GM12878 (cell line): ENCODE data around the gene TMEM198. TPM values are rescaled to one million over a fixed set of nuclear protein-coding genes. Genes with fewer than 3 reads are reported as not detected.

Experiments
- CEBPZ ChIP-seq: fragments of 150-350 bp; IDR thresholded peaks from 2 replicates; pipeline ENCODE4 v1.6.1; 2016; ENCODE audit warnings: low read depth, low read length
- EZH2 ChIP-seq: IDR thresholded peaks from 2 replicates; pipeline ENCODE4 v1.6.1; 2012; ENCODE audit warnings: low read depth, mild to moderate bottlenecking, control low read depth, inconsistent platforms, low read length, borderline replicate concordance; ENCODE audit not compliant: control insufficient read depth
- NBN ChIP-seq: fragments of 450-650 bp; IDR thresholded peaks from 2 replicates; pipeline ENCODE4 v1.6.1; 2016
- NKRF ChIP-seq: fragments of 450-650 bp; conservative IDR thresholded peaks from 2 replicates; pipeline ENCODE4 v1.6.1; 2017; ENCODE audit warnings: mild to moderate bottlenecking, moderate library complexity
- NRF1 ChIP-seq: conservative IDR thresholded peaks from 2 replicates; pipeline ENCODE4 v1.6.1; 2011; ENCODE audit warnings: mild to moderate bottlenecking, low read depth, low read length, improper control_type of control experiment
- RAD51 ChIP-seq: fragments of 450-650 bp; IDR thresholded peaks from 2 replicates; pipeline ENCODE4 v1.6.1; 2016; ENCODE audit warnings: moderate library complexity, mild to moderate bottlenecking, inconsistent platforms
- REST ChIP-seq: IDR thresholded peaks from 2 replicates; pipeline ENCODE4 v1.6.1; 2012; ENCODE audit warnings: mild to moderate bottlenecking, low read depth, low read length
- SMARCA5 ChIP-seq: fragments of 450-650 bp; IDR thresholded peaks from 2 replicates; pipeline ENCODE4 v1.6.1; 2017; ENCODE audit warnings: mild to moderate bottlenecking
- YBX1 ChIP-seq: fragments of 450-650 bp; IDR thresholded peaks from 2 replicates; pipeline ENCODE4 v1.6.1; 2016; ENCODE audit warnings: antibody characterized with exemption
- ZBTB4 ChIP-seq: fragments of 450-650 bp; formaldehyde crosslinking; IDR thresholded peaks from 2 replicates; pipeline ENCODE4 v1.4.0; 2022; ENCODE audit warnings: mild to moderate bottlenecking, moderate library complexity
- polyA plus RNA-seq, 11 experiments: library from polyadenylated mRNA; depleted of rRNA in 4 of 11; unstranded in 6 of 11; stranded (reverse) in 5 of 11; fragments of >200 nt; fragmentation: Nextera tagmentation in 4 of 11; fragmentation: Illumina TruSeq in 1 of 11; extraction: Ambion mirVana in 4 of 11; extraction: Trizol in 1 of 11; gene quantifications; 1 replicate in 1 of 11; 2 replicates in 10 of 11; pipeline versions ENCODE4 v1.2.1 to v1.2.3, GENCODE V29; 2011 to 2016; ENCODE audit warnings: inconsistent platforms in 2 of 11, missing spikeins in 2 of 11, low read depth in 1 of 11
- total RNA-seq, 4 experiments: library from RNA; depleted of rRNA in 3 of 4; stranded (reverse); fragments of >200 nt in 3 of 4; fragmentation: Illumina TruSeq in 1 of 4; extraction: Trizol in 1 of 4; gene quantifications; 2 replicates each; pipeline versions ENCODE4 v1.2.1 to v1.2.3, GENCODE V29; 2013 to 2021
- TF ChIP-seq, protein P1 (sequence below): IDR thresholded peaks from 2 replicates; pipeline ENCODE4 v1.6.1; 2011; ENCODE audit warnings: low read depth, mild to moderate bottlenecking, low read length, moderate library complexity, borderline replicate concordance; ENCODE audit errors: extremely low read depth

Gene TMEM198
- total and polyA plus RNA-seq, 10 of the 15 experiments (the other 5 are each of a cell fraction or from before 2014, with no cell fraction given): 0.16 to 1.2 (median 0.65) TPM; not detected in 2

DNA sequence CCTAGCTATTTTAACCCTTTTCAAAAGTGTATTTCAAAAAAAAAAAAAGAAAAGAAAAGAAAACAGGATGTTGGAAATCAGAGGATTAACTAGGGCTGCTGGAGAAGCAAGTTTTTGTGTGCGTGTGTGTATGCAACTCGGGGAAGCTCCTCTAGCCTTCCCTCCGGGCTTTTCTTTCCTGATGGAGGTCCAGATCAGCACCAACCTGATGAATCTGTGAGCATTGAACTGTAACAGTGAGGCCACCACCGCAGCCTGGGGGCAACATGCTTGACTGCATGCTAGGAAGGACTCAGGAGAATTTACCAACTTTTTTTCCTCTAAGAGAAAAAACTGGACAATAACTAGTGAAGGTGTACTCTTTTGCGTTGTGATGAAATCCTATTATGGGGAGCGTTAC, 25.2 kb downstream of the TMEM198 start (continued):
- TF ChIP-seq NKRF: no peak
- TF ChIP-seq EZH2: no peak
- TF ChIP-seq CEBPZ: no peak
- no peak for TF ChIP-seq ZBTB4
- TF ChIP-seq, protein P1, sequence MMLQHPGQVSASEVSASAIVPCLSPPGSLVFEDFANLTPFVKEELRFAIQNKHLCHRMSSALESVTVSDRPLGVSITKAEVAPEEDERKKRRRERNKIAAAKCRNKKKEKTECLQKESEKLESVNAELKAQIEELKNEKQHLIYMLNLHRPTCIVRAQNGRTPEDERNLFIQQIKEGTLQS: no peak
- TF ChIP-seq NRF1: no peak
- no peak for TF ChIP-seq REST
- TF ChIP-seq SMARCA5: no peak
- no peak for TF ChIP-seq RAD51
- TF ChIP-seq NBN: no peak
- no peak for TF ChIP-seq YBX1
